GM06990 (cell line): ENCODE data around the gene EML4.

ENCODE experiments used
- DNase-seq: peaks from one replicate; pipeline ENCODE4 v3.0.0-alpha.2; 2011; ENCODE audit not compliant: insufficient read length; ENCODE audit errors: extremely low read depth
- H3K27me3 ChIP-seq: replicated peaks from 2 replicates; pipeline ENCODE4 v1.6.0; 2011; ENCODE audit warnings: low read length; ENCODE audit not compliant: control insufficient read depth, insufficient read depth
- H3K36me3 ChIP-seq: 2 replicates; pipeline ENCODE4 v1.5.1; 2011; ENCODE audit warnings: low read length; ENCODE audit not compliant: control insufficient read depth, insufficient read depth
- H3K4me3 ChIP-seq: replicated peaks from 2 replicates; pipeline ENCODE4 v1.5.1; 2011; ENCODE audit warnings: low read depth, mild to moderate bottlenecking, control low read depth, low read length
- TF ChIP-seq, protein P1 (sequence below): IDR thresholded peaks from 2 replicates; pipeline ENCODE4 v1.5.1; 2011; ENCODE audit warnings: low read length, control low read depth, mild to moderate bottlenecking, inconsistent platforms; ENCODE audit not compliant: insufficient read depth, poor library complexity, severe bottlenecking

Gene EML4

DNA sequence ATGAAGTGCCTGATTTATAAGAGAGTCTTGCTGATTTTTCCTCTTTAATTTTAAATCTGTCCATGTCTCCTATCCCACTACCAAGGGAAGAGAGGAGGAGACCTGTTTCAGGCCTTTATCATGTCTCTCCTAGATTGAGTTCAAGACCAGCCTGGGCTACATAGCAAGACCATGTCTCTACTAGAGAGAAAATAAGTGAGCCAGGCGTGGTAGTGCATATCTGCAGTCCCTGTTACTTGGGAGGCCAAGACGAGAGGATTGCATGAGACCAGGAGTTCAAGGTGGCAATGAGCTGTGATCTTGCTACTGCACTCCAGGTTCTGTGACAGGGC, 20.0 kb downstream of the EML4 start:
- no peak overlapping the region for H3K4me3 ChIP-seq
- DNase-seq: no peak

GRCh38 chr2:42190191-42190590, 21.0 kb downstream of the EML4 start:
- Histone ChIP-seq H3K27me3 (no peaks in the 10 kb centered on the region), H3K36me3 (no peaks in the 10 kb centered on the region), H3K4me3 (no peak overlapping the region)
- TF ChIP-seq, protein P1, sequence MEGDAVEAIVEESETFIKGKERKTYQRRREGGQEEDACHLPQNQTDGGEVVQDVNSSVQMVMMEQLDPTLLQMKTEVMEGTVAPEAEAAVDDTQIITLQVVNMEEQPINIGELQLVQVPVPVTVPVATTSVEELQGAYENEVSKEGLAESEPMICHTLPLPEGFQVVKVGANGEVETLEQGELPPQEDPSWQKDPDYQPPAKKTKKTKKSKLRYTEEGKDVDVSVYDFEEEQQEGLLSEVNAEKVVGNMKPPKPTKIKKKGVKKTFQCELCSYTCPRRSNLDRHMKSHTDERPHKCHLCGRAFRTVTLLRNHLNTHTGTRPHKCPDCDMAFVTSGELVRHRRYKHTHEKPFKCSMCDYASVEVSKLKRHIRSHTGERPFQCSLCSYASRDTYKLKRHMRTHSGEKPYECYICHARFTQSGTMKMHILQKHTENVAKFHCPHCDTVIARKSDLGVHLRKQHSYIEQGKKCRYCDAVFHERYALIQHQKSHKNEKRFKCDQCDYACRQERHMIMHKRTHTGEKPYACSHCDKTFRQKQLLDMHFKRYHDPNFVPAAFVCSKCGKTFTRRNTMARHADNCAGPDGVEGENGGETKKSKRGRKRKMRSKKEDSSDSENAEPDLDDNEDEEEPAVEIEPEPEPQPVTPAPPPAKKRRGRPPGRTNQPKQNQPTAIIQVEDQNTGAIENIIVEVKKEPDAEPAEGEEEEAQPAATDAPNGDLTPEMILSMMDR: no peak
- DNase-seq: no peak

More for the DNA sequence above, 20.0 kb downstream of the EML4 start:
- TF ChIP-seq, protein P1: no peak
- no peaks in the 10 kb centered on the region for H3K27me3 ChIP-seq
- H3K36me3 ChIP-seq: no peaks in the 10 kb centered on the region

GRCh38 chr2:42191285-42192009, 22.3 kb downstream of the EML4 start:
- Histone ChIP-seq H3K4me3 (no peak overlapping the region), H3K36me3 (no peaks in the 10 kb centered on the region), H3K27me3 (no peaks in the 10 kb centered on the region)
- TF ChIP-seq, protein P1: no peak
- no peak for DNase-seq

DNA sequence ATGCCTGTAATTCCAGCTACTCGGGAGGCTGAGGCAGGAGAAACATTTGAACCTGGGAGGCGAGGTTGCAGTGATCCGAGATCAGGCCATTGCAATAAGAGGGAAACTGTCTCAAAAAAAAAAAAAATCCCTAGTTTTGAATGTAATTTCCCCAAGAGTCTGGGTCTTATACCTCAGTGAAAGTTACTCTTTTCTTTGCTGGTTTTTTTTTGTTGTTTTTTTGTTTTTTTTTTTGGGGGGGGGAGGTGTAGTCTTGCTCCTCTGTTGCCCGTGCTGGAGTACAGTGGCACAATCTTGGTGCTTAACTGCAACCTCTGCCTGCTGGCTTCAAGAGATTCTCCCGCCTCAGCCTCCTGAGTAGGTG, 22.8 kb downstream of the EML4 start:
- Histone ChIP-seq H3K36me3 (no peaks in the 10 kb centered on the region), H3K27me3 (no peaks in the 10 kb centered on the region), H3K4me3 (no peak overlapping the region)
- TF ChIP-seq, protein P1: no peak
- DNase-seq: no peak

- TF ChIP-seq, protein P1: no peak
- H3K27me3 ChIP-seq: no peaks in the 10 kb centered on the region
These were observed 23.8 kb downstream of the EML4 start for GRCh38 chr2:42192652-42193566.

More at GRCh38 chr2:42192652-42193566, 23.8 kb downstream of the EML4 start:
- Histone ChIP-seq H3K4me3 (no peak overlapping the region), H3K36me3 (no peaks in the 10 kb centered on the region)
- no peak for DNase-seq
